Gastroesophageal sphincter (tissue), 4 donors: ENCODE measurements around the gene PNLIPRP1. TPM values are rescaled to one million over a fixed set of nuclear protein-coding genes. Genes with fewer than 3 reads are reported as not detected.

Experiments used
- ATAC-seq: fragments of 150-250 bp; one replicate; pipeline ENCODE4 v1.9.1; 2016; ENCODE audit warnings: mild to moderate bottlenecking, moderate library complexity
- H3K27ac ChIP-seq, 4 donors: fragments of 200-600 bp; sonication (generic) in 3 of 4; 1 replicate in 3 of 4; 2 replicates in 1 of 4; pipeline ENCODE4 v1.5.1; 2016 to 2019
- H3K27me3 ChIP-seq: fragments of 200-600 bp; sonication (generic); one replicate; pipeline ENCODE4 v1.5.1; 2019
- H3K36me3 ChIP-seq, 2 donors: fragments of 200-600 bp; sonication (generic); one replicate each; pipeline ENCODE4 v1.5.1; 2019; ENCODE audit warnings: control low read depth in 1 of 2
- H3K4me1 ChIP-seq, 3 donors: fragments of 200-600 bp; sonication (generic); 1 replicate in 2 of 3; 2 replicates in 1 of 3; pipeline ENCODE4 v1.5.1; 2016 to 2019; ENCODE audit warnings: control low read depth in 2 of 3
- H3K4me3 ChIP-seq, 2 donors: fragments of 200-600 bp; sonication (generic); one replicate each; pipeline ENCODE4 v1.5.1; 2019; ENCODE audit warnings: mild to moderate bottlenecking in 1 of 2, moderate library complexity in 1 of 2
- H3K9me3 ChIP-seq, 3 donors: fragments of 200-600 bp; sonication (generic); one replicate each; pipeline ENCODE4 v1.5.1; 2017 to 2019; ENCODE audit warnings: control low read depth in 2 of 3
- EP300 ChIP-seq: sonication (generic); formaldehyde crosslinking; IDR thresholded peaks from one replicate; pipeline ENCODE4 v1.6.1; 2017; ENCODE audit warnings: antibody characterized with exemption, mild to moderate bottlenecking
- POLR2A ChIP-seq, 2 donors: fragments of 450-650 bp; IDR thresholded peaks; one replicate each; pipeline ENCODE4 v1.6.1; 2017; ENCODE audit warnings: antibody characterized with exemption in 2 of 2, mild to moderate bottlenecking in 2 of 2, moderate library complexity in 1 of 2
- POLR2AphosphoS5 ChIP-seq: sonication (generic); formaldehyde crosslinking; IDR thresholded peaks from one replicate; pipeline ENCODE4 v1.6.1; 2017; ENCODE audit warnings: antibody characterized with exemption
- WGBS, 2 donors: methylation state at CpG; one replicate each; pipeline ENCODE4 v1.1.5; 2018; ENCODE audit warnings: low coverage in 1 of 2; 5-methylcytosine and 5-hydroxymethylcytosine counted together
- total RNA-seq, 4 donors: library from RNA; depleted of rRNA; stranded (reverse); fragments of >200 nt; gene quantifications; one replicate each; pipeline ENCODE4 v1.1.0, GENCODE V29; 2016
- TF ChIP-seq, protein P1 (sequence below), 4 experiments: fragments of 200-600 bp in 2 of 4; fragments of 450-650 bp in 2 of 4; sonication (generic) in 1 of 4; IDR thresholded peaks; one replicate each; pipeline ENCODE4 v1.5.1; 2017 to 2019; ENCODE audit warnings: antibody characterized with exemption in 4 of 4, mild to moderate bottlenecking in 2 of 4, moderate library complexity in 2 of 4

Gene PNLIPRP1
- total RNA-seq, 4 donors from 2014 or later = not detected

DNA sequence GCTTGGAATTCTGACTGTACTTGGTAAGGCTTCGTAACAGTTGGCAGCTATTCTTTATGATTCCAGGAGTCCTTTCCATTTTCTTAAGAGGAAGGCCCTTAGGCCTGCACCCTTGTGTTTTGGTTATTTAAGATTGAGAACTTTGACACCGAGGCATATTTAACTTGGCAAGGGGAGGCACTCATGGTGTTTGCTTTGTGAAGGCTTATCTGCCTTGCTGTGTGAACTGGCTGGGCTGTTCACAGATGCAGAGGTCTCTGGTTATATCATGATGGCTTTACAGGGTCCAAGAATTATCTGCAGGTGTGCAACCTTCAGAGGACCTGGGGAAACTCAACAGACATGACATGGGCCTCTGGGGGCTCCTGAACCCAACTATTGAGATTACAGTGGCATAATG lies 833 bp upstream of the PNLIPRP1 start:
- no peak for ATAC-seq
- no peaks in the 10 kb centered on the region for H3K9me3 ChIP-seq
- H3K27ac ChIP-seq = no peak overlapping the region
- no peak overlapping the region for H3K4me3 ChIP-seq
- H3K36me3 ChIP-seq = no peaks in the 10 kb centered on the region
- no peaks in the 10 kb centered on the region for H3K27me3 ChIP-seq
- TF ChIP-seq, protein P1, sequence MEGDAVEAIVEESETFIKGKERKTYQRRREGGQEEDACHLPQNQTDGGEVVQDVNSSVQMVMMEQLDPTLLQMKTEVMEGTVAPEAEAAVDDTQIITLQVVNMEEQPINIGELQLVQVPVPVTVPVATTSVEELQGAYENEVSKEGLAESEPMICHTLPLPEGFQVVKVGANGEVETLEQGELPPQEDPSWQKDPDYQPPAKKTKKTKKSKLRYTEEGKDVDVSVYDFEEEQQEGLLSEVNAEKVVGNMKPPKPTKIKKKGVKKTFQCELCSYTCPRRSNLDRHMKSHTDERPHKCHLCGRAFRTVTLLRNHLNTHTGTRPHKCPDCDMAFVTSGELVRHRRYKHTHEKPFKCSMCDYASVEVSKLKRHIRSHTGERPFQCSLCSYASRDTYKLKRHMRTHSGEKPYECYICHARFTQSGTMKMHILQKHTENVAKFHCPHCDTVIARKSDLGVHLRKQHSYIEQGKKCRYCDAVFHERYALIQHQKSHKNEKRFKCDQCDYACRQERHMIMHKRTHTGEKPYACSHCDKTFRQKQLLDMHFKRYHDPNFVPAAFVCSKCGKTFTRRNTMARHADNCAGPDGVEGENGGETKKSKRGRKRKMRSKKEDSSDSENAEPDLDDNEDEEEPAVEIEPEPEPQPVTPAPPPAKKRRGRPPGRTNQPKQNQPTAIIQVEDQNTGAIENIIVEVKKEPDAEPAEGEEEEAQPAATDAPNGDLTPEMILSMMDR (IDR thresholded peaks at IDR 0.05) = no peak
- TF ChIP-seq EP300 = no peak
- no peak for TF ChIP-seq POLR2A (IDR thresholded peaks at IDR 0.05)
- no peak for TF ChIP-seq POLR2AphosphoS5
- H3K4me1 ChIP-seq = no peaks in the 10 kb centered on the region
- WGBS, 2 donors = 100% methylated on average over 1 to 2 of the region's 2 CpGs

DNA sequence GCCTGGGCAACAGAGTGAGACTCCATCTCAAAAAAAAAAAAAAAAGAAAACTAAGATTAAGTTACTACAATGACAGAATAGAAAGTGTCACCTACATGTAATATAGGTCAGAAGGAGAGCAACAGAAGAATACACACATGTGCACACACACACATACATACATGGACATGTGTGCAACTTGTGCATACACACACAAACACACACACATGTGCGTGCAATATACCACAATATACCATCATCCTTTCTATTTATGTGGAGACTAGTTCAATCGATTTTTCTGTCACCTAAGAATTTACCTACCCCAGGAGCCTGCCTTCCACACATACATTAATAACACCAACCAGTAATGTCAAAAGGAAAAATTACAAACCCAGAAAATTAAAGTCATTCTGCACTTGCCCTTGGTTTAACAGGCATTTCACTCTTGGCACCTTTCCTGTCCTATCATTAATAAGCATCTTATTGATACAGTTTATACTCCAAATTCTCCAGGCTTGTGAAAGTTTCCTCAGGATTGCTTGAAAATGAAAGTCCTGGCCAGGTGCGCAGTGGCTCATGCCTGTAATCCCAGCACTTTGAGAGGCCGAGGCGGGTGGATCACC lies 2.5 kb downstream of the PNLIPRP1 start:
- 92% methylated on average over 2 to 5 of the region's 5 CpGs for WGBS, 2 donors
- TF ChIP-seq POLR2A (IDR thresholded peaks at IDR 0.05) = no peak
- no peak for TF ChIP-seq EP300
- no peak for TF ChIP-seq POLR2AphosphoS5
- TF ChIP-seq, protein P1 (IDR thresholded peaks at IDR 0.05) = no peak
- Histone ChIP-seq H3K4me1 (no peaks in the 10 kb centered on the region), H3K36me3 (no peaks in the 10 kb centered on the region), H3K27me3 (peaks cover 6% of the 10 kb centered on the region), H3K9me3 (no peaks in the 10 kb centered on the region), H3K27ac (no peak overlapping the region), H3K4me3 (no peak overlapping the region)
- ATAC-seq = no peak

DNA sequence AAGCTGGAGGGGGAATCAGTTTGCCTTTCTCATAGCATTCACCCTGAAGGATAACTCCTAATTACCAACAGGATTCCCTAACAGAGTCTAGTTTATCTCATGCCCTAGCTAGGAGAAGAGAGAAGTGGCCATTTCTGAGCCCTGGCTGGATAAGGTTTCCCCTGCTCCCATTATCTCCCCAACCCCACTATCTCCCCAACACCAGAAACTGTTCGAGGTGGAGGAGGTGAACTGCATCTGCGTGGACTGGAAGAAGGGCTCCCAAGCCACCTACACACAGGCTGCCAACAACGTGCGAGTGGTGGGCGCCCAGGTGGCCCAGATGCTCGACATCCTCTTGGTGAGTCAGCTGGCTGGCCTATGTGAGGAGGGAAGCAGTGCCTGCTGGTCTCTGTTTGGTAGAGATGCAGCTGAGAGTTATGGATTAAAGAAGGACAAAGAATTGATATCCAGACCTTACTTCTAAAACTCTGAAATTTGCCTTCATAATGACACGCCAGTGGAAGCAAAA lies 3.8 kb downstream of the PNLIPRP1 start:
- H3K9me3 ChIP-seq = no peaks in the 10 kb centered on the region
- WGBS, 2 donors = 75 to 80% methylated on average over 4 of the region's 7 CpGs
- peaks cover 6% of the 10 kb centered on the region for H3K27me3 ChIP-seq
- ATAC-seq = no peak
- no peak for TF ChIP-seq POLR2AphosphoS5
- TF ChIP-seq, protein P1 (IDR thresholded peaks at IDR 0.05) = no peak
- no peak overlapping the region for H3K4me3 ChIP-seq
- H3K4me1 ChIP-seq = no peaks in the 10 kb centered on the region
- no peaks in the 10 kb centered on the region for H3K36me3 ChIP-seq
- H3K27ac ChIP-seq = no peak overlapping the region

DNA sequence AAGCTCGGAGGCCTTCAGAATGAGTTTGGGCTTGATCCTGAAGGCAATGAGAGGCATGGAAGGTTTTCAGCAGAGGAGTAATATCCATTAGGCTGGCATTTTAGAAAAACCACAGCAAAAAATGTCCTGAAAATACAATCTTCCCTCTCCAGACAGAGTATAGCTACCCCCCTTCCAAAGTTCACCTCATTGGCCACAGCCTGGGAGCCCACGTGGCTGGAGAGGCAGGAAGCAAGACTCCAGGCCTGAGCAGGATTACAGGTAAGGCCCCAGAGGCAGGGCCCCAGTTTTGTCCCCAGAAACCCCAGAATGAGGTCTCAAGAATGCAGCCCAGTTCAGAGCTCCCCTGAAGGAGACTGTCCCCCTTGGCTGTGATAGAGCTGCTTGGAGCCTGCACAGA lies 5.3 kb downstream of the PNLIPRP1 start:
- Histone ChIP-seq H3K36me3 (no peaks in the 10 kb centered on the region), H3K27me3 (peaks cover 13% of the 10 kb centered on the region), H3K9me3 (no peaks in the 10 kb centered on the region), H3K4me1 (no peaks in the 10 kb centered on the region), H3K27ac (no peak overlapping the region), H3K4me3 (no peak overlapping the region)
- WGBS, 2 donors = 60 to 72% methylated on average over 2 of the region's 2 CpGs
- no peak for ATAC-seq
- no peak for TF ChIP-seq POLR2A (IDR thresholded peaks at IDR 0.05)
- no peak for TF ChIP-seq EP300
- TF ChIP-seq POLR2AphosphoS5 = no peak
- TF ChIP-seq, protein P1 (IDR thresholded peaks at IDR 0.05) = no peak

DNA sequence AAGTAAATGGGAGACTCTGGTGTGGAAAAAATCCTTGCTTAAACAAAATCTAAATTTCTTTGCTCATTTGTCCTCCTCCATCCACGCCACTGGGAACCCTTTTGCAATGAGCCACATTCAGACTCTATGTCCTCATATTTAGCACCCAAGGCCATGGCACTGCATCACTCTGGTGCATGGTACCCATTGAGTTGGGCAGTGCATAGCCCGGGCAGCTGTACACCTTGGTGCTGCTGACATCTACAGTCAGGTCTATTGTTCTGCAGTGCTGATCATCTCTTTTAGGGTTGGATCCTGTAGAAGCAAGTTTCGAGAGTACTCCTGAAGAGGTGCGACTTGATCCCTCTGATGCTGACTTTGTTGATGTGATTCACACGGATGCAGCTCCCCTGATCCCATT lies 6.8 kb downstream of the PNLIPRP1 start:
- Histone ChIP-seq H3K27ac (no peak overlapping the region), H3K4me1 (no peaks in the 10 kb centered on the region), H3K9me3 (no peaks in the 10 kb centered on the region), H3K36me3 (no peaks in the 10 kb centered on the region), H3K27me3 (peaks cover 17% of the 10 kb centered on the region), H3K4me3 (no peak overlapping the region)
- no peak for ATAC-seq
- WGBS, 2 donors = 75 to 90% methylated on average over 1 to 5 of the region's 5 CpGs
- no peak for TF ChIP-seq EP300
- TF ChIP-seq, protein P1 (IDR thresholded peaks at IDR 0.05) = no peak
- TF ChIP-seq POLR2A (IDR thresholded peaks at IDR 0.05) = no peak
- TF ChIP-seq POLR2AphosphoS5 = no peak
